ENCODE data around the gene VAV2. TPM values are rescaled to one million over a fixed set of nuclear protein-coding genes. Genes with fewer than 3 reads are reported as not detected.

The VAV2 gene
- total RNA-seq, 1 experiment from 2014 or later = 4.4 TPM

DNA sequence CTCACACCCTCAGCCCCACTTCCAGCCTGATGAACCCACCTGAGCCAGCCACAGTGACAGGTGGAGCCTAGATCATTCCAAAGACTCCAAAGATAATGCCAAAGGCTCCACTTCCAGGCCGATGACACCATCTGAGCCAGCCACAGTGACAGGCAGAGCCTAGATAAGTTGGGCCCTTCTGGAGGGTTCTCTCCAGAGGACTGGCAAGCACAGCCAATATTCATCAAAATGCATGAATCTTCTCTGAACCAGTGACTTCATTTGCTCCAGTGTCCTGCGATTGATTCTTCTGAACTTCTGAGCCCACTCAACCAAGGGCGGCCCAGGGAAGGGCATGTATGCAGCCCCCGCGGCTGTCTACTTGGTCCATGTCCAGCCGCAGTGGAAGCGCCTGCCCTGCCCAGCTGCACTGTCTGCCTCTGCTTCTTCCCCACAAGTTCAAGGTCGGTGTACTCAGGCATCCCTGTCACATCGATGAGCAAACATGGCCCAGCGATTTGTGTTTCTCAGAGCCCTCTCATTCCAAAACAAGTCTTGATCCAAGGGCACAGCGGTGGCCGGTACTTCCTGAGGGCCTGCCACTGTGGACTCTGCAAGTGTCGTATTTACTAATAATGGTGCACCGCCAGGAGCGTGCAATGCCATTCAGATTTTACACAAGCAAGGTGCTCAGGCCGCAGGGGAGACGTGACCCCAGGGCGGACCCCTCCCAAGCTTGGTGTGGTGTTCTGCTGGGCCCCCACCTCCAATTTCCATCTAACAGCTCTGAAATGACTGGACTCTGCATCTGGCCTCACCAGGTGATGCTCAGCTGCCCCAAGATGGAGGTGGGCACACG lies 107.0 kb downstream of the VAV2 start:
- DNase-seq (ENCODE audit: low read depth, low spot score) = no peak
- in situ Hi-C loops (cut with HindIII; ENCODE audit: low pct_unique_long_range_greater_than_20kb, low sequenced_read_pairs) = no loop called here

DNA sequence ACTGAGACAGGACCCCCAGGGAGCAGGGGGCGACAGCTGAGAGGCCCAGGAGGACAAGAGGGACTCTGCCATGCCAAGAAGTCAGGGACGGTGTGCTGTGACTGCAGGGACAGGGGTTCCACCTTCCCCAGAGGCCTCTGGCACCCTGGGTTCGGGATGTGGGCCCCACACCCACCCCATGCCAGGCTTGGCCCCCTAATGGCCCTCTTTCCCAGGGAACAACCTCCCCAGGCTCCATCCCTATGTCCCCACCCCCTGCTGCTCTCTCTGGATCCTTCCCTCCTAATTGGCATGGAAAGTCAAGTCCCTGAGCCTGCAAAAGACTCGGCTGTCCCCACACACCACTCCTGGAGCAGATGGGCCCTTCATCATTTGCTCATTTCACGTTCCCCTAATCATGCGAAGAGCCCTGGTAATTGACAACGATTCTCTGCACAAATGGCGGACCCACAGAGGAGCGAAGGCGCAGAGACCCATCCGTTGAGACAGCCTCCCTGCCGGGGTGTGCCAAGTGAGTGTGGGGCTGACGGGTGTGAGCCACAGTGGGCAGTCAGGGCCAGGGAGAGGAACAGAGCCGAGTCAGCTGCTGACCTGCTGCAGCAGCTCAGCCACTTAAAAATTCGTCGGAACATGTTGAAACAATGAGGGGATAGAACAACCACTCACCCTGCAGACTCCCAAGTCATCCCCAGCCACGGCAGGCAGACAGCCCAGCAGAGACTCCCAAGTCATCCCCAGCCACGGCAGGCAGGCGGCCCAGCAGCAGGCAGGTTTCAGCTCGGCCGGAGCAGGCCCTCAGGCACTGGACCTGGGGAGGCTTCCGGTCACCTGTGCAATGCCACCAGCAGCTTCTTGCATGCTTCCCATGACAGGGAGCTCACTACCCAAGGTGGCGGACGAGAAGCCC lies 109.0 kb downstream of the VAV2 start:
- DNase-seq (ENCODE audit: low read depth, low spot score) = no peak
- in situ Hi-C loops (cut with HindIII; ENCODE audit: low pct_unique_long_range_greater_than_20kb, low sequenced_read_pairs) = no loop called here

GRCh38 chr9:133881671-133882381 lies 110.3 kb downstream of the VAV2 start:
- DNase-seq (ENCODE audit: low read depth, low spot score) = no peak
- in situ Hi-C loops (cut with HindIII; ENCODE audit: low pct_unique_long_range_greater_than_20kb, low sequenced_read_pairs) = no loop called here

DNA sequence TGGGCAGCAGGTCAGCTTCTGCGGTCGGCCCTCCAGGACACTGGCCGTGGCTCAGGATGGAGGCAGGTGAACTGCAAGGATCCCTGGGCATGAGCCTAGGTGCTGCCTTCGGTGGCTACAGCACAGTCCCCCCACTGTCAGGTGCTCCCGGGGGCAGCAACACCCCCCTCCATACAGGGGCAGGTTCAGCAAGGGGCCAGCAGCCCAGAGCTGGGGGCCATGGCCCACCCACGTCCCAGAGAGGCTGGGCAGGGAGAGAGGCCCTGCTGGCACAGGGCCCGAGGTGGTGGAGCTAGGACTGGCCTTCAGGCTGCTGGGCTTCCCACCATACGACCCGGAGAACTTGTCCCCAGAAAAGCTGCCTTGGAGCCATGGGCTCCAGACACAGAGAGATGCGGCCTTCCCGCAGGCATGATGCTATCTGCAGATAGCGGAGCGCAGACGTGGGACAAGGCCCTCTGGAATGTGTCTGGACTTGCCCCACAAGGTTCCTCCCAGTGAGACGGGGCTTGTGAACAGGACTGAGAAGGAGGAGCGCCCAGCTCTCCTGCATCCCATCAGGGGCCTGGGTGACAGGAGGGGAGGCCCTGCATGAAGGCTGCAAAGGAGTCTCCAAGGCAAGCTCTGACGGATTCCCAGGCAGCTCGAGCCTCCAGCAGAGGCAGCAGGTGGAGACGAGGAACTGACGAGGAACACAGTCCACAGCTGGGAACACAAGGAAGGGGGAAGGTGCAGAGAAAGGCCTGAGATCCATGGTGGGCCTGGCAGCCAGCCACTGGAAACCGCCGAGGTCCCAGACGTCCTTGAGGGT lies 111.1 kb downstream of the VAV2 start:
- no peak for DNase-seq (ENCODE audit: low read depth, low spot score)
- in situ Hi-C loops (cut with HindIII; ENCODE audit: low pct_unique_long_range_greater_than_20kb, low sequenced_read_pairs) = no loop called here

DNA sequence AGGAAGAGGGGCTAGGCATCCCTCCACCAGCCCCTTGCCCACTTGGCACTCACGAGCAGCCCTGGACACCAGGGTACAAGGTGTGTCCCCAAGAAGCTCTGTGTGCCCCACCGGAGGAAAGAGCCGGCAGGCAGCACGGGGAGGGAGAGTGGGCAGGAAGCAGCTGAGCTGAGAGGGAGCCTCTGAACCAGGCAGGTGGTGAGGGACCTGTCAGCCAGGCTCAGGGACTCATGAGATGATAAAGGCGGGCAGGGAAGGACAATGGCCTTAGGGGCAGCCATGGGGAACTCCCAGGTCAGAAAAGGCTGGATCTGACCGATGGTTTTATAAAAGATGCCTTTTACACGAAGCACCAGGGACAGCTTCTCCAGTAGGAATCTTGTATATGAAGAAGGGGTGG lies 112.0 kb downstream of the VAV2 start:
- in situ Hi-C loops (cut with HindIII; ENCODE audit: low pct_unique_long_range_greater_than_20kb, low sequenced_read_pairs) = no loop called here
- no peak for DNase-seq (ENCODE audit: low read depth, low spot score)

DNA sequence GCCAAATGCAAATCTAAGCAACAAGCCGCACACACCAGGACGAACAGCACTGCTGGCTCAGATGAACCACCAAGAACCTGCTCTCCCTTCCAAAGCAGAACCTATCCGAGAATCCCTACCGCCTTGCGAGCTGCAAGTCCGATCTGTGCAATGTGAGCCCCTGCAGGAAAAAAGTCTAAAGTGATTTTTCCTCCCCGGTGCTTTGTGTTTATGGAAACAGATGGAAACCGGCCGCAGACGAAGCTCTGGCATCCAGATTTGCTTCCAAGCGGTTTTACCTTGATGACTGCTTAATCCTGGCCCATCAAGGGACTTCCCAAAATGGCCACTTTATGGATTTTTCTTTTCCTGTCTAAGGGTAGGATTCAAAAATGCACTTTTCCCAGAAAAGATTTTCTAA lies 112.5 kb downstream of the VAV2 start:
- DNase-seq (ENCODE audit: low read depth, low spot score) = no peak
- in situ Hi-C loops (cut with HindIII; ENCODE audit: low pct_unique_long_range_greater_than_20kb, low sequenced_read_pairs) = no loop called here

DNA sequence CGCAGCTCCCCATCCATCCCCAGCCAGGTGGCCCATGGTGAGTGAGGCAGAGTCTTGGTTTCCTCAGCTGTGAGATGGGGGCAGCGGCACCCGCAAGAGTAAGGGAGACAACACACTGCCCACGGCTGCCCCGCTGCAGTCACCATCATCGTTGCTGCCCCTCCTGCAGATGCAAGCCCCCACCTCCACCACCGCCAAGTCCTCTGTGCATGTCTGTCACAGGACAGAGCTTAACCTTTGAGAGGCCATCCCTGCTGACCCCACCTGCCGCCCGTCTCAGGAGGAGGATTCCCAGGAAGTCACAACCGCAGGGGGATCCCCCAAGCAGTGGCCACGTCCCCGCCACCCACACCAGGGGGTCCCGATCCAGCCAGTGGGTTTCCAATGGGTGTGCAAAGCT lies 113.7 kb downstream of the VAV2 start:
- DNase-seq (ENCODE audit: low read depth, low spot score) = no peak
- in situ Hi-C loops (cut with HindIII; ENCODE audit: low pct_unique_long_range_greater_than_20kb, low sequenced_read_pairs) = no loop called here

GRCh38 chr9:133877967-133878366 lies 114.2 kb downstream of the VAV2 start:
- DNase-seq (ENCODE audit: low read depth, low spot score) = no peak
- in situ Hi-C loops (cut with HindIII; ENCODE audit: low pct_unique_long_range_greater_than_20kb, low sequenced_read_pairs) = no loop called here

GRCh38 chr9:133877327-133877726 lies 114.8 kb downstream of the VAV2 start:
- DNase-seq (ENCODE audit: low read depth, low spot score) = no peak
- in situ Hi-C loops (cut with HindIII; ENCODE audit: low pct_unique_long_range_greater_than_20kb, low sequenced_read_pairs) = no loop called here

DNA sequence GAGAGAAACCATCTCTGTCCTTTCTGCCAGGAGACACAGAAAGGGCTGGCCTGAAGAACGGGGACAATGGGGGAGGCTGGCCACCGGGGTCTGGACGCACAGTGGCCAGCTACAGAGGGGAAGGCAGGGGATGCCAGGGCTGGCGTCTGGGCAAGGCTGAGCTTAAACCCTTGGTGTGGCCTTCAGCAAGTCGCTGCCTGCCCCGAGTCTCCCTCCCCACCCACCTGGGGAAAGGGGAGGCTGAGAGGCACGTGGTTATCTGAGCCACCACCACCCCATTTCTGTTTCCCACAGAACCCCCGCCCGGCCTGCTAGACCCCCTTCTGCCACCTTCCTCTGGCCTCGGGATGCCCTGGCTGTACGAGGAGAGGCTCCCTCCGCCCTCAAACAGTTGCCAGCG lies 115.3 kb downstream of the VAV2 start:
- DNase-seq (ENCODE audit: low read depth, low spot score) = no peak
- in situ Hi-C loops (cut with HindIII; ENCODE audit: low pct_unique_long_range_greater_than_20kb, low sequenced_read_pairs) = no loop called here

DNA sequence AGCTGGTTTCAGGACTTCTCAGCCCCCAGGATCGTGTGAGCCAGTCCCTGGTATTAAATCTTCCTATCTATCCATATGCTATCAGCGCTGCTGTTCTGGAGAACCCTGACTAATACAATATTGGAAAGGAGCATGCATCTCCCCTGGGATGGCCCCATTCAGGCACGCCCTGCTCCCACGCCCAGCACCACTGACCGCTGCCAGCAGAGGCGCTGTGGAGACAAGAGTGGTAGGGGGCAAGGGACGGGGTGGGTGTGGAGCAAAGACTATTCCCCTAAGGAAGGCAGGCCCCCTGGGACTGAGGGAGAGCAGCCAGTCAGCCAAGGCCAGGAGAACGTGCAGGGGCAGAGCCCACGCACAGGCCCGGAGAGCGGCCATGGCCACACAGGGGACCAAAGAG lies 116.0 kb downstream of the VAV2 start:
- peak; percentile 41 for DNase-seq (ENCODE audit: low read depth, low spot score)
- in situ Hi-C loops (cut with HindIII; ENCODE audit: low pct_unique_long_range_greater_than_20kb, low sequenced_read_pairs) = no loop called here

DNA sequence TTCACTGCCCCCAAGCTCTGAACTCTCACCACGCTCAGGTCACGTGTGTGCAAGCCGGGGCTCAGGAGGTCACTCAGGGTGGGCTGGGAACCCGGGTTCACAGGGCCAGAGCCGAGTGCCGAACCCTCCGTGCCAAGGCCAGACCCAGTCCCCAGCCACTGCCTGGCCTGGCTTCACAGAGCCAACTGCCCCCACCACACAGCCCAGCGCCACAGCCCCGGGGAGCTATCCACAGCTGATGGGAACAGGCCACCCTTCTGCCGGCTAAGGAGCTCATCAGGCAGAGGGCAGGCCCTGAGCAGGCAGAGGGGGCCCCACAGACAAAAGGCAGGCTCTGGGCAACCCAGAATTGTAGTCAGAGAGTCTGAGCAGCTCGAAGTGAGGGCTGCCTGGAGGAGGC lies 117.0 kb downstream of the VAV2 start:
- in situ Hi-C loops (cut with HindIII; ENCODE audit: low pct_unique_long_range_greater_than_20kb, low sequenced_read_pairs) = no loop called here
- no peak for DNase-seq (ENCODE audit: low read depth, low spot score)

DNA sequence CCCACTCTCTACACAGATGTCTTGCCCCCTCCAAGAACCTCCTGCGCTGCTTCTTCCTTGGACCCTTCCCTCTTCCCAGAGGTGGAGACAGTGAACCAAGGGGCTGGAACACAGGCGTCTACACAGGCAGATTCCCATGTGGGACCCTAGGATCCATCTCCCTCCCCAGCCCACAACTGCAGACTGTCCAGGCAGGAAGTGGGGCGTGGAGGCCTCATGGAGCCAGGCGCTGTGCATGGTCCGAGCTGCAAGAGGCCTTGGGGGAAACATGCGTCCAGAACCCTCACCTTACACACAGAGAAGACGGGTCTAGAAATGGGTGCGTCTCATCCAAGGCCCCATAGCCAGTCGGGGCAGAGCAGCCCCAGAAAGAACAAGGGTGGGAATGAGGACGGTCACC lies 117.5 kb downstream of the VAV2 start:
- in situ Hi-C loops (cut with HindIII; ENCODE audit: low pct_unique_long_range_greater_than_20kb, low sequenced_read_pairs) = no loop called here
- DNase-seq (ENCODE audit: low read depth, low spot score) = no peak

DNA sequence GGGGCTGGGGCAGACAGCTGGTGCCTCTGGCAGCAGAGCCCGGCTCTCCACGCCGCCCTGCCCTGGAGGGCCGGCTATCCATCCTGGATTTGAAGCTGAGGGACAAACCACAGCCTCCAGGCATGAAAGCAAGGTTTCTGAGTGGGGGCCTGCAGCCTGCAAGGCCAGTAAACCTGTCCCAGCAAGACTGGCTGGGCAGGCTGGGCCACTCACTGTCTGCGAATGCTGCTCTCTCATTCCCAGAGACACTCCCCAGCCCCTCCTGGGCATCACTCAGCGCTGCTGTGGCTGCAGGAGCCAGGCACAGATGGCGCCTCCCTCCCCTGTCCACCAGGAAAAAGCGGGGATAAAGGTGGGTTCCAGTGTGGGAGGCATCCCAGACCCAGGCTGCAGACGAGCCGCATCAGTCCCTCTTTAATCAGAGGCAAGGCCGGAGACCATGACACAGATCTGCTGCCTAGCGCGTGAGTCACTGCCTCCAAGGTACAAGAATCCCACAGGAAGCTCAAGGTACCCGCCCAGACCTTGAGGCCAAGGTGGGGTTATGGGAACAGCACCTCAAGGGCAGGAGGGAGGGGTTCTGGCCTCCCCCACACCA lies 118.0 kb downstream of the VAV2 start:
- DNase-seq (ENCODE audit: low read depth, low spot score) = no peak
- in situ Hi-C loops (cut with HindIII; ENCODE audit: low pct_unique_long_range_greater_than_20kb, low sequenced_read_pairs) = no loop called here

DNA sequence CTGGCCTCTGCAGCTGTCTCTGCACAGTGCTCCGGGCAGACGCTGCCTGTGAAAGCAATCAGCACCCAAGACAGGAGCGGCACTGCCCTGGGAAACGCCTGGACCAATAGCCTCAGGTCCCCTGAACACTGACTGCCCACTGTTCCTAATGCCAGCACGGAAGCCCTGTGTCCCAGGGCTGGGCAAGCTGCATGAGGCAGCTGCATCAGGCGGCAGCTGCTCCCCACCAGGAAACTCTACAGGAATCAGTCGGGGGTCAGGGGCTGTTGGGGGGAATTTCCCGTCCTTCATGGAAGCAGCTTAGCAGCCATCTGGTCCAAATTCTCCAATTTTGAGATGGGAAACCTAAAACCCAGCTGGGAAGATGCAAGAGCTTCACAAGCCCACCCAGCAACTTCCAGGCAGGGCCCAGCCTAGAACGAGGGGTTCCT lies 118.6 kb downstream of the VAV2 start:
- no peak for DNase-seq (ENCODE audit: low read depth, low spot score)
- in situ Hi-C loops (cut with HindIII; ENCODE audit: low pct_unique_long_range_greater_than_20kb, low sequenced_read_pairs) = no loop called here

DNA sequence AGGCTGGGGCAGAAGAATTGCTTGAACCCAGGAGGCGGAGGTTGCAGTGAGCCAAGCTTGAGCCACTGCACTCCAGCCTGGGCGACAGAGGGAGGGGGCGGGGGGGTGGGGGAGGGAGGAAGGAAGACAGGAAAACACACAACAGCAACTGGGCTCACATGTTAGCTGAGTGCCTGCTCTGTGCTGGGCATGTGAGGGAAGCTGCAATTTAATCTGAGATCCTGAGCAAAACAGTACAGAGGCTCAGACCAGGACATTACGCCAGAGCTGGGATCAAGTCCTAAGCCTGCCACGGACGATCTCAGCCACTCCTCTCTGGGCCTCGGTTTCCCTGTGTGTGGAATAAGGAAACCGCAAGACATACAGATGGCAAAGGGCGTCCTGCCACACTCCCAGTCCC lies 119.1 kb downstream of the VAV2 start:
- DNase-seq (ENCODE audit: low read depth, low spot score) = no peak
- in situ Hi-C loops (cut with HindIII; ENCODE audit: low pct_unique_long_range_greater_than_20kb, low sequenced_read_pairs) = no loop called here

Measured in SK-MEL-5 (cell line).